GM23338 (cell line): ENCODE results near the gene MRLN. TPM values are rescaled to one million over a fixed set of nuclear protein-coding genes. Genes with fewer than 3 reads are reported as not detected.

Experiments
- ATAC-seq: fragments of 200-7000 bp; cut with Tn5 transposase; 3 replicates; pipeline ENCODE4 v1.9.1; 2020
- DNase-seq: peaks from one replicate; pipeline ENCODE4 v3.0.0-alpha.2; 2015; ENCODE audit warnings: low spot score
- H2AFZ ChIP-seq: fragments of 200-600 bp; sonication (generic); 2 replicates; pipeline ENCODE4 v1.8.0; 2016; ENCODE audit warnings: antibody characterized with exemption, mild to moderate bottlenecking, moderate library complexity
- H3F3A ChIP-seq: fragments of 200-600 bp; sonication (generic); replicated peaks from 2 replicates; pipeline ENCODE4 v1.8.0; 2017; ENCODE audit warnings: antibody characterized with exemption, mixed run types, low read depth
- H3K27ac ChIP-seq: fragments of 200-600 bp; sonication (generic); 2 replicates; pipeline ENCODE4 v1.6.1; 2016; ENCODE audit warnings: low read depth
- H3K27me3 ChIP-seq: fragments of 200-600 bp; sonication (generic); 2 replicates; pipeline ENCODE4 v1.8.0; 2016; ENCODE audit warnings: mild to moderate bottlenecking, mixed run types, moderate library complexity; ENCODE audit not compliant: insufficient read depth
- H3K36me3 ChIP-seq: fragments of 200-600 bp; sonication (generic); 2 replicates; pipeline ENCODE4 v1.8.0; 2016; ENCODE audit warnings: mild to moderate bottlenecking; ENCODE audit not compliant: insufficient read depth
- H3K4me1 ChIP-seq: fragments of 200-600 bp; sonication (generic); 2 replicates; pipeline ENCODE4 v1.8.0; 2016; ENCODE audit warnings: mild to moderate bottlenecking, moderate library complexity; ENCODE audit not compliant: insufficient read depth
- H3K4me2 ChIP-seq: fragments of 200-600 bp; sonication (generic); 2 replicates; pipeline ENCODE4 v1.7.1; 2017; ENCODE audit warnings: mixed run types
- H3K4me3 ChIP-seq: fragments of 200-600 bp; sonication (generic); 2 replicates; pipeline ENCODE4 v1.6.1; 2016; ENCODE audit warnings: mixed run types
- H3K79me2 ChIP-seq: fragments of 200-600 bp; sonication (generic); replicated peaks from 2 replicates; pipeline ENCODE4 v1.8.0; 2017; ENCODE audit warnings: mild to moderate bottlenecking; ENCODE audit not compliant: insufficient read depth
- H3K9me2 ChIP-seq: fragments of 200-600 bp; sonication (generic); 2 replicates; pipeline ENCODE4 v1.8.0; 2017; ENCODE audit not compliant: insufficient read depth
- H4K20me1 ChIP-seq: fragments of 200-600 bp; sonication (generic); replicated peaks from 2 replicates; pipeline ENCODE4 v1.8.0; 2017; ENCODE audit warnings: mild to moderate bottlenecking; ENCODE audit not compliant: insufficient read depth
- H3K27ac Mint-ChIP-seq: 2 replicates; pipeline ENCODE4 v1.8.0; 2020; ENCODE audit warnings: inconsistent platforms, mild to moderate bottlenecking, moderate library complexity, mixed read lengths
- H3K27me3 Mint-ChIP-seq: 3 replicates; pipeline ENCODE4 v1.8.0; 2022; ENCODE audit warnings: low read depth, mild to moderate bottlenecking, moderate library complexity, mixed read lengths, inconsistent platforms; ENCODE audit not compliant: insufficient read depth, poor library complexity
- H3K36me3 Mint-ChIP-seq: 3 replicates; pipeline ENCODE4 v1.8.0; 2021; ENCODE audit warnings: low read depth, mild to moderate bottlenecking, inconsistent platforms, moderate library complexity, mixed read lengths
- H3K4me1 Mint-ChIP-seq: 3 replicates; pipeline ENCODE4 v1.8.0; 2020; ENCODE audit warnings: mild to moderate bottlenecking, inconsistent platforms, mixed read lengths
- H3K4me3 Mint-ChIP-seq: 3 replicates; pipeline ENCODE4 v1.8.0; 2021; ENCODE audit warnings: moderate library complexity, mild to moderate bottlenecking, inconsistent platforms, mixed read lengths
- H3K9me3 Mint-ChIP-seq: 3 replicates; pipeline ENCODE4 v1.8.0; 2020; ENCODE audit warnings: moderate library complexity, mild to moderate bottlenecking, inconsistent platforms, mixed read lengths
- CREB1 ChIP-seq: fragments of 250-450 bp; sonication (Bioruptor Pico); IDR thresholded peaks from 2 replicates; pipeline ENCODE4 v1.5.0; 2020; ENCODE audit warnings: low read depth, mild to moderate bottlenecking, moderate library complexity
- CTCF ChIP-seq, 2 experiments: fragments of 200-600 bp in 1 of 2; sonication (generic) in 1 of 2; conservative IDR thresholded peaks; 2 replicates each; pipeline versions ENCODE4 v1.5.1 to v1.6.1; 2016 to 2017; ENCODE audit warnings: antibody characterized with exemption in 2 of 2, low read depth in 2 of 2, mild to moderate bottlenecking in 2 of 2, moderate library complexity in 1 of 2
- ETS1 ChIP-seq: IDR thresholded peaks from 2 replicates; pipeline ENCODE4 v1.6.1; 2016; ENCODE audit warnings: antibody characterized with exemption
- EZH2 ChIP-seq: fragments of 200-600 bp; sonication (generic); IDR thresholded peaks from one replicate; pipeline ENCODE4 v1.8.0; 2017; ENCODE audit warnings: antibody characterized with exemption, mild to moderate bottlenecking, low read depth; ENCODE audit not compliant: unreplicated experiment
- EZH2phosphoT487 ChIP-seq: fragments of 200-600 bp; sonication (generic); IDR thresholded peaks from one replicate; pipeline ENCODE4 v1.8.1; 2018; ENCODE audit warnings: antibody characterized with exemption; ENCODE audit not compliant: unreplicated experiment
- JUNB ChIP-seq: IDR thresholded peaks from one replicate; pipeline ENCODE4 v1.6.1; 2016; ENCODE audit warnings: antibody characterized with exemption; ENCODE audit not compliant: unreplicated experiment
- NANOG ChIP-seq: IDR thresholded peaks from 2 replicates; pipeline ENCODE4 v1.6.1; 2016; ENCODE audit warnings: antibody characterized with exemption, borderline replicate concordance
- POLR2AphosphoS5 ChIP-seq: IDR thresholded peaks from 2 replicates; pipeline ENCODE4 v1.6.1; 2016; ENCODE audit warnings: antibody characterized with exemption, low read depth
- REST ChIP-seq: IDR thresholded peaks from one replicate; pipeline ENCODE4 v1.6.1; 2018; ENCODE audit warnings: antibody characterized with exemption; ENCODE audit not compliant: unreplicated experiment
- STAT1 ChIP-seq: IDR thresholded peaks from one replicate; pipeline ENCODE4 v1.6.1; 2016; ENCODE audit warnings: antibody characterized with exemption; ENCODE audit not compliant: unreplicated experiment
- ZNF114 ChIP-seq: fragments of 250-450 bp; sonication (Bioruptor Pico); IDR thresholded peaks from 2 replicates; pipeline ENCODE4 v1.5.0; 2020; ENCODE audit warnings: mild to moderate bottlenecking, moderate library complexity
- ZNF331 ChIP-seq: fragments of 250-450 bp; sonication (Bioruptor Pico); IDR thresholded peaks from 2 replicates; pipeline ENCODE4 v1.5.0; 2020; ENCODE audit warnings: low read depth, mild to moderate bottlenecking, moderate library complexity
- ZNF462 ChIP-seq: fragments of 250-450 bp; sonication (Bioruptor Pico); IDR thresholded peaks from 2 replicates; pipeline ENCODE4 v1.5.0; 2020; ENCODE audit warnings: mild to moderate bottlenecking, moderate library complexity
- polyA plus RNA-seq: library from polyadenylated mRNA; unstranded; fragments of >200 nt; fragmentation: Nextera tagmentation; extraction: Ambion mirVana; gene quantifications from 2 replicates; pipeline ENCODE4 v1.2.1, GENCODE V29; 2016
- total RNA-seq: library from RNA; depleted of rRNA; stranded (reverse); fragments of >200 nt; shearing (Covaris generic); gene quantifications from 2 replicates; pipeline ENCODE4 v1.2.3, GENCODE V29; 2014

MRLN gene
- total and polyA plus RNA-seq, 2 experiments from 2014 or later: not detected

- Histone ChIP-seq H2AFZ (peak within 1 kb of the TSS; percentile 98), H3K27ac (no peak within 1 kb of the TSS), H3K27me3 (peaks cover 35% of the 10 kb centered on the region), H4K20me1 (no peaks in the 10 kb centered on the region), H3K4me1 (peaks cover 16% of the 10 kb centered on the region), H3K4me3 (peak within 1 kb of the TSS; percentile 82), H3K9me2 (no peaks in the 10 kb centered on the region), H3K79me2 (peaks cover 14% of the 10 kb centered on the region; the same call in 1 of the 2 replicates), H3K36me3 (no peaks in the 10 kb centered on the region), H3K4me2 (peak within 1 kb of the TSS; percentile 95), H3F3A (0 out of 2 replicates have a peak, but pooled peaks cover 3% of the 10 kb centered on the region)
- H3K36me3 Mint-ChIP-seq: peaks cover 3% of the 10 kb centered on the region; the same call in 2 of the 3 replicates
- H3K4me3 Mint-ChIP-seq: peak within 1 kb of the TSS; percentile 86
- H3K27me3 Mint-ChIP-seq: peaks cover 11% of the 10 kb centered on the region
- no peak for TF ChIP-seq CREB1 (CRISPR knock-in tag)
- no peak for TF ChIP-seq ETS1
- TF ChIP-seq JUNB: no peak
- no peak for TF ChIP-seq NANOG
- TF ChIP-seq STAT1: no peak
- no peak for TF ChIP-seq EZH2
- TF ChIP-seq EZH2phosphoT487: no peak
- TF ChIP-seq ZNF331 (CRISPR knock-in tag): no peak
- TF ChIP-seq ZNF114 (CRISPR knock-in tag): no peak
- no peak for TF ChIP-seq ZNF462 (CRISPR knock-in tag)
- TF ChIP-seq POLR2AphosphoS5: peak; percentile 48; the same call in 1 of the 2 replicates
- peak in 1 of 2 experiments; percentile 43; a peak in 3 of 4 replicates for TF ChIP-seq CTCF (conservative IDR thresholded peaks at IDR 0.05; ENCODE audit: low read depth in 2 of 2)
- TF ChIP-seq REST: no peak
- ATAC-seq (peak; percentile 86), DNase-seq (peak; percentile 89)
- H3K9me3 Mint-ChIP-seq: no peaks in the 10 kb centered on the region
- H3K27ac Mint-ChIP-seq: peak within 1 kb of the TSS; percentile 89
- peaks cover 39% of the 10 kb centered on the region for H3K4me1 Mint-ChIP-seq
Observed at GRCh38 chr10:59709395-59710125, 43.7 kb downstream of the MRLN start, which contains the start of gene SLC16A9. SLC16A9 (minus strand) TSS chr10:59709850; CDS start chr10:59684291, 25,559 bp downstream.
